Muscle layer of duodenum (tissue), 2 donors: ENCODE results near the gene SESN1.
"Not testable (repeated sequence)": the region's sequence is repeated elsewhere in the genome, so short reads cannot be mapped to it uniquely, and the experiment has no call there.

ENCODE experiments used
- H3K27ac ChIP-seq: one replicate; pipeline ENCODE4 v1.7.0; 2013; ENCODE audit warnings: mild to moderate bottlenecking, low read length
- H3K27me3 ChIP-seq: one replicate; pipeline ENCODE4 v1.7.0; 2013; ENCODE audit warnings: low read depth, mild to moderate bottlenecking, control low read depth, low read length
- H3K36me3 ChIP-seq, 2 donors: one replicate each; pipeline ENCODE4 v1.7.0; 2013; ENCODE audit warnings: low read length in 2 of 2, control low read depth in 1 of 2, mild to moderate bottlenecking in 1 of 2; ENCODE audit not compliant: insufficient read depth in 2 of 2, control insufficient read depth in 1 of 2
- H3K4me1 ChIP-seq, 2 donors: one replicate each; pipeline ENCODE4 v1.7.0; 2013; ENCODE audit warnings: low read length in 2 of 2, mild to moderate bottlenecking in 2 of 2, control low read depth in 1 of 2, moderate library complexity in 1 of 2; ENCODE audit not compliant: insufficient read depth in 2 of 2, control insufficient read depth in 1 of 2
- H3K4me3 ChIP-seq, 2 donors: one replicate each; pipeline ENCODE4 v1.7.0; 2013; ENCODE audit warnings: low read length in 2 of 2, low read depth in 1 of 2, mild to moderate bottlenecking in 1 of 2
- H3K9me3 ChIP-seq, 2 donors: one replicate each; pipeline ENCODE4 v1.7.0; 2013; ENCODE audit warnings: low read length in 2 of 2, control low read depth in 1 of 2, mild to moderate bottlenecking in 1 of 2; ENCODE audit not compliant: control insufficient read depth in 1 of 2
- donor health status: healthy.

Gene SESN1

GRCh38 chr6:109118337-109118736, 23.7 kb upstream of the SESN1 start:
- no peak overlapping the region for H3K27ac ChIP-seq
- H3K27me3 ChIP-seq = no peaks in the 10 kb centered on the region
- H3K4me1 ChIP-seq = peaks cover 0 to 10% of the 10 kb centered on the region in 2 donors

GRCh38 chr6:109117346-109118035, 22.8 kb upstream of the SESN1 start:
- Histone ChIP-seq H3K4me3 (no peak overlapping the region), H3K4me1 (peaks cover 0 to 10% of the 10 kb centered on the region in 2 donors), H3K27ac (no peak overlapping the region)

More at GRCh38 chr6:109118337-109118736, 23.7 kb upstream of the SESN1 start:
- Histone ChIP-seq H3K36me3 (no peaks in the 10 kb centered on the region), H3K9me3 (no peaks in the 10 kb centered on the region), H3K4me3 (no peak overlapping the region)

GRCh38 chr6:109112663-109113062, 18.0 kb upstream of the SESN1 start:
- H3K9me3 ChIP-seq, H3K36me3 ChIP-seq, H3K27me3 ChIP-seq, H3K27ac ChIP-seq, H3K4me3 ChIP-seq, H3K4me1 ChIP-seq: not testable (repeated sequence)

More at GRCh38 chr6:109117346-109118035, 22.8 kb upstream of the SESN1 start:
- H3K27me3 ChIP-seq = no peaks in the 10 kb centered on the region
- H3K36me3 ChIP-seq = no peaks in the 10 kb centered on the region
- no peaks in the 10 kb centered on the region for H3K9me3 ChIP-seq

- not testable (repeated sequence) for H3K36me3 ChIP-seq, H3K27ac ChIP-seq, H3K27me3 ChIP-seq, H3K9me3 ChIP-seq, H3K4me3 ChIP-seq, H3K4me1 ChIP-seq
Observed at GRCh38 chr6:109109663-109110062, 15.0 kb upstream of the SESN1 start.

GRCh38 chr6:109105681-109106080, 11.0 kb upstream of the SESN1 start:
- Histone ChIP-seq H3K9me3 (no peaks in the 10 kb centered on the region), H3K4me3 (no peak overlapping the region), H3K27me3 (no peaks in the 10 kb centered on the region), H3K4me1 (no peaks in the 10 kb centered on the region), H3K36me3 (peaks cover 0 to 4% of the 10 kb centered on the region in 2 donors), H3K27ac (no peak overlapping the region)

- no peak overlapping the region for H3K4me3 ChIP-seq
- no peak overlapping the region for H3K27ac ChIP-seq
- no peaks in the 10 kb centered on the region for H3K27me3 ChIP-seq
- peaks cover 0 to 4% of the 10 kb centered on the region in 2 donors for H3K36me3 ChIP-seq
- H3K9me3 ChIP-seq = no peaks in the 10 kb centered on the region
- H3K4me1 ChIP-seq = no peaks in the 10 kb centered on the region
Observed at GRCh38 chr6:109104512-109104911, 9.9 kb upstream of the SESN1 start.

GRCh38 chr6:109103942-109104341, 9.3 kb upstream of the SESN1 start:
- no peaks in the 10 kb centered on the region for H3K4me1 ChIP-seq
- no peak overlapping the region for H3K27ac ChIP-seq
- H3K4me3 ChIP-seq = no peak overlapping the region
- H3K36me3 ChIP-seq = peaks cover 0 to 4% of the 10 kb centered on the region in 2 donors
- H3K9me3 ChIP-seq = no peaks in the 10 kb centered on the region
- no peaks in the 10 kb centered on the region for H3K27me3 ChIP-seq

GRCh38 chr6:109102762-109103161, 8.1 kb upstream of the SESN1 start:
- Histone ChIP-seq H3K27ac (no peak overlapping the region), H3K4me1 (no peaks in the 10 kb centered on the region), H3K36me3 (peaks cover 0 to 4% of the 10 kb centered on the region in 2 donors), H3K9me3 (no peaks in the 10 kb centered on the region), H3K4me3 (no peak overlapping the region), H3K27me3 (no peaks in the 10 kb centered on the region)

GRCh38 chr6:109097661-109098060, 3.0 kb upstream of the SESN1 start:
- Histone ChIP-seq H3K27ac (no peak overlapping the region), H3K27me3 (no peaks in the 10 kb centered on the region), H3K36me3 (peaks cover 0 to 8% of the 10 kb centered on the region in 2 donors), H3K9me3 (no peaks in the 10 kb centered on the region), H3K4me3 (no peak overlapping the region), H3K4me1 (peaks cover 5 to 6% of the 10 kb centered on the region in 2 donors)

GRCh38 chr6:109096208-109096607, 1.6 kb upstream of the SESN1 start:
- Histone ChIP-seq H3K4me3 (peak overlapping the region; percentile 84 to 92), H3K27ac (peak overlapping the region; percentile 99), H3K36me3 (peaks cover 0 to 8% of the 10 kb centered on the region in 2 donors), H3K9me3 (no peaks in the 10 kb centered on the region), H3K27me3 (no peaks in the 10 kb centered on the region), H3K4me1 (peaks cover 10 to 16% of the 10 kb centered on the region in 2 donors)

- no peaks in the 10 kb centered on the region for H3K9me3 ChIP-seq
- H3K4me3 ChIP-seq = peak overlapping the region; percentile 84 to 92
- H3K27me3 ChIP-seq = no peaks in the 10 kb centered on the region
- peaks cover 0 to 4% of the 10 kb centered on the region in 2 donors for H3K36me3 ChIP-seq
- peaks cover 10 to 18% of the 10 kb centered on the region in 2 donors for H3K4me1 ChIP-seq
- peak overlapping the region; percentile 99 for H3K27ac ChIP-seq
Observed at GRCh38 chr6:109095835-109096084, 1.1 kb upstream of the SESN1 start.
